Peyer's patch (tissue), 4 donors: ENCODE results near the gene HECTD2.

Experiments used
- CTCF ChIP-seq, 6 experiments: fragments of 450-650 bp in 4 of 6; fragments of 200-600 bp in 2 of 6; sonication (generic) in 1 of 6; IDR thresholded peaks; one replicate each; pipeline ENCODE4 v1.5.1; 2017 to 2019; ENCODE audit warnings: antibody characterized with exemption in 6 of 6, mild to moderate bottlenecking in 3 of 6, moderate library complexity in 1 of 6
- POLR2A ChIP-seq, 2 donors: fragments of 450-650 bp; IDR thresholded peaks; one replicate each; pipeline ENCODE4 v1.5.1; 2017; ENCODE audit warnings: antibody characterized with exemption in 2 of 2, mild to moderate bottlenecking in 2 of 2, moderate library complexity in 2 of 2

GRCh38 chr10:91558473-91558872, 148.3 kb downstream of the HECTD2 start:
- TF ChIP-seq POLR2A (IDR thresholded peaks at IDR 0.05) (no peak), CTCF (IDR thresholded peaks at IDR 0.05) (no peak)
